ENCODE data around the gene EID2.

GRCh38 chr19:39544226-39544903 is 4.4 kb upstream of the EID2 start:
- TF ChIP-seq MAX (IDR thresholded peaks at IDR 0.05; ENCODE audit: low read depth) (no peak), POLR2AphosphoS5 (IDR thresholded peaks at IDR 0.05; ENCODE audit: low read depth, low read length) (no peak), CTCF (IDR thresholded peaks at IDR 0.05) (no peak)
